ENCODE results near the gene CIB4. TPM values are rescaled to one million over a fixed set of nuclear protein-coding genes. Genes with fewer than 3 reads are reported as not detected.

The CIB4 gene
- total RNA-seq, 1 experiment from 2014 or later = not detected

GRCh38 chr2:26682155-26682554, 41.0 kb upstream of the CIB4 start:
- H3K27me3 ChIP-seq (replicated peaks; ENCODE audit: insufficient read depth, low read depth, low read length, poor library complexity) = peaks cover 11% of the 10 kb centered on the region
- H3K36me3 ChIP-seq (ENCODE audit: insufficient read depth, low read length, poor library complexity, severe bottlenecking) = no peaks in the 10 kb centered on the region
- no TSS peak for BruUV-seq (replicated peaks)
- TF ChIP-seq EZH2 (IDR thresholded peaks at IDR 0.05; ENCODE audit: borderline replicate concordance, low read depth, low read length, poor library complexity, severe bottlenecking) (no peak), CTCF (conservative IDR thresholded peaks at IDR 0.05; ENCODE audit: low read depth, low read length) (no peak)
- DNase-seq (ENCODE audit: low spot score) = no peak
- intact Hi-C loops (cut with micrococcal nuclease; ENCODE audit: unreplicated experiment) = no loop called here
- ChIA-PET POLR2A (ENCODE audit: low non-redundant PET) (no interaction called here), CTCF (no interaction called here)
- no peaks in the 10 kb centered on the region for H3K4me1 ChIP-seq (ENCODE audit: insufficient read depth, low read length, poor library complexity, severe bottlenecking)
- no peaks in the 10 kb centered on the region for H3K9me3 ChIP-seq (ENCODE audit: low read depth, low read length, poor library complexity, severe bottlenecking)
- no peak overlapping the region for H3K4me3 ChIP-seq (ENCODE audit: low read depth, low read length, poor library complexity, severe bottlenecking)
- no peak overlapping the region for H3K27ac ChIP-seq (ENCODE audit: low read depth, low read length, poor library complexity, severe bottlenecking)

DNA sequence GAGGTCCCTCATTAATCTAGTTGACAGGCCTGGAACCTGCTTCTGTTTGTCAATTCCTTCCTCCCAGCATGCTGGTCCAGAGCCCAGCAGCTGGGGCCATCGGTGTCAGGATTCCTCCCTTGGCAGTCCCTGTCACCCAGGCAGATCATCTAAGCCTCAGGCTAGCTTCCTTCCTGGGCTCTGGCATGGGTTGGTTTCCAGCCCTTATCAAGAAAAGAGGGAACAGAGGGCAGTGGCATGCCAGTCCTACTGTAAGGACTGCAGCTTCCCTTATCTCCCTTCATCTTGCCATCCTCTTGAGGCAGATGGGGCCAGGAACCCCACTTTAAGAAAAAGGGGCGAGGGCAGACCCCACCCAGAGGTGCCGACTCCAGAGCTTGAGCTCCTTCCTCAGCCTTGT, 40.5 kb upstream of the CIB4 start:
- POLR2A ChIA-PET (ENCODE audit: low non-redundant PET) = no interaction called here
- H3K27me3 ChIP-seq (replicated peaks; ENCODE audit: insufficient read depth, low read depth, low read length, poor library complexity) = peaks cover 6% of the 10 kb centered on the region
- no peaks in the 10 kb centered on the region for H3K4me1 ChIP-seq (ENCODE audit: insufficient read depth, low read length, poor library complexity, severe bottlenecking)
- TF ChIP-seq CTCF (conservative IDR thresholded peaks at IDR 0.05; ENCODE audit: low read depth, low read length) = no peak
- TF ChIP-seq EZH2 (IDR thresholded peaks at IDR 0.05; ENCODE audit: borderline replicate concordance, low read depth, low read length, poor library complexity, severe bottlenecking) = no peak
- no peak for DNase-seq (ENCODE audit: low spot score)
- H3K27ac ChIP-seq (ENCODE audit: low read depth, low read length, poor library complexity, severe bottlenecking) = no peak overlapping the region
- H3K9me3 ChIP-seq (ENCODE audit: low read depth, low read length, poor library complexity, severe bottlenecking) = no peaks in the 10 kb centered on the region
- no peak overlapping the region for H3K4me3 ChIP-seq (ENCODE audit: low read depth, low read length, poor library complexity, severe bottlenecking)
- intact Hi-C loops (cut with micrococcal nuclease; ENCODE audit: unreplicated experiment) = no loop called here
- BruUV-seq (replicated peaks) = no TSS peak
- CTCF ChIA-PET = no interaction called here
- no peaks in the 10 kb centered on the region for H3K36me3 ChIP-seq (ENCODE audit: insufficient read depth, low read length, poor library complexity, severe bottlenecking)

- no TSS peak for BruUV-seq (replicated peaks)
- ChIA-PET POLR2A (ENCODE audit: low non-redundant PET) (no interaction called here), CTCF (no interaction called here)
- H3K4me1 ChIP-seq (ENCODE audit: insufficient read depth, low read length, poor library complexity, severe bottlenecking) = no peaks in the 10 kb centered on the region
- no peak for TF ChIP-seq CTCF (conservative IDR thresholded peaks at IDR 0.05; ENCODE audit: low read depth, low read length)
- TF ChIP-seq EZH2 (IDR thresholded peaks at IDR 0.05; ENCODE audit: borderline replicate concordance, low read depth, low read length, poor library complexity, severe bottlenecking) = no peak
- DNase-seq (ENCODE audit: low spot score) = no peak
- intact Hi-C loops (cut with micrococcal nuclease; ENCODE audit: unreplicated experiment) = no loop called here
- H3K27me3 ChIP-seq (replicated peaks; ENCODE audit: insufficient read depth, low read depth, low read length, poor library complexity) = peaks cover 3% of the 10 kb centered on the region
- H3K4me3 ChIP-seq (ENCODE audit: low read depth, low read length, poor library complexity, severe bottlenecking) = no peak overlapping the region
- no peaks in the 10 kb centered on the region for H3K9me3 ChIP-seq (ENCODE audit: low read depth, low read length, poor library complexity, severe bottlenecking)
- H3K27ac ChIP-seq (ENCODE audit: low read depth, low read length, poor library complexity, severe bottlenecking) = no peak overlapping the region
- no peaks in the 10 kb centered on the region for H3K36me3 ChIP-seq (ENCODE audit: insufficient read depth, low read length, poor library complexity, severe bottlenecking)
Observed at GRCh38 chr2:26679867-26680266, 38.7 kb upstream of the CIB4 start.
